HG03025 (cell line): Measurements from ENCODE around the gene ADIPOR2.
"Not testable (repeated sequence)": the region's sequence is repeated elsewhere in the genome, so short reads cannot be mapped to it uniquely, and the experiment has no call there.

Experiments
- ATAC-seq: cut with Tn5 transposase; IDR thresholded peaks from one replicate; pipeline ENCODE4 v1.9.1; 2021; ENCODE audit warnings: mild to moderate bottlenecking, moderate library complexity; ENCODE audit not compliant: unreplicated experiment, low FRiP score

The ADIPOR2 gene

DNA sequence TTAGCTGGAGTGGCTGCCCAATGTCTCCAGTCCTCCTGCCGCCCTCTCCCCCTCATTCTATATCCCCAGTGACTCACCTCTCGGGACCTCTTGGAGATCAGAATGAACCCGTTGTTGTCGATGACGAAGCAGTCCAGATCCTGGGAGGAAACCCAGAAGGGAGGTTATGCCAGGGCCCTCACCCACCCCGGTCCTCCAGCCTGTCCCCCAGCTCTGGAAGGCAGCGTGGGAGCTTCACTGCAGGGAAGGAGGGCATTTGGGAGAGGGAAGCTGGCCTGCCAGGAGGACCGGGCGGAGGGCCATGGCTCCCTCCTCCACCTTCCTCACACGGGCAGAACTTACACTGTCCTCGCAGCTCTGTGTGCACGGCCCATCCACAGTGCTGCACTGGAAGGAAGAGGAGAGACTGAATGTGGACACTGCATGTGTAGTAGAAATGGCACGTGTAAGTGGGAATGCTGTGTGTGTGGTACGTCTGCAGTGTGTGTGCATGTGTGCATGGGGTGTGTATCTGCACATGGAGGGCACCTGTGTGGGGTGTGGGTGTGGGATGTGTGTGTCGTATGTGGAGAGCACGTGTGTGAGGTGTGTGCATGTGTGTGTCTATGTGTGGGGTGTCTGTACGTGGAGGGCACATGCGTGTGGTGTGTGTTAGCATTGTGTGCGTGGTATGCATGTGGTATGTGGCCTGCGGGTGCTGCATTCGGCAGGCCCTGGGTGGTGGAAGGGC lies 119.5 kb downstream of the ADIPOR2 start:
- no peak for ATAC-seq

DNA sequence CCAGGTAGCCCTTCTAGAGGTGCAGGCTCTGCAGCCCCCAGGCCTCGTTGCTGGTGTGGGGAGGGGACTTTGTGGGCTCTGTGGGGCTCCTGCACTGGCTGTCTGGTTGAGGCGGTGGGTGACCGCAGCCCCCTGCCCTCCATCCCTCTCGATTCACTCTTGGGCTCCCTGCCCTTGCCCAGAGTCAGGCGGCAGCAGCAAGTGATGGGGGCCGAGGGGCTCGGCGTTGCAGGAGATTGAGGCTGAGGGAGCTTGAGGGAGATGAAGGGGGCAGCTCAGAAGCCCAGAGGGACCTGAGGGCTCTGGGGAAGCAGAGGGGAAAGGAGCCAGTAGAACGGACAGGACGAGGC lies 120.0 kb downstream of the ADIPOR2 start:
- ATAC-seq = no peak

DNA sequence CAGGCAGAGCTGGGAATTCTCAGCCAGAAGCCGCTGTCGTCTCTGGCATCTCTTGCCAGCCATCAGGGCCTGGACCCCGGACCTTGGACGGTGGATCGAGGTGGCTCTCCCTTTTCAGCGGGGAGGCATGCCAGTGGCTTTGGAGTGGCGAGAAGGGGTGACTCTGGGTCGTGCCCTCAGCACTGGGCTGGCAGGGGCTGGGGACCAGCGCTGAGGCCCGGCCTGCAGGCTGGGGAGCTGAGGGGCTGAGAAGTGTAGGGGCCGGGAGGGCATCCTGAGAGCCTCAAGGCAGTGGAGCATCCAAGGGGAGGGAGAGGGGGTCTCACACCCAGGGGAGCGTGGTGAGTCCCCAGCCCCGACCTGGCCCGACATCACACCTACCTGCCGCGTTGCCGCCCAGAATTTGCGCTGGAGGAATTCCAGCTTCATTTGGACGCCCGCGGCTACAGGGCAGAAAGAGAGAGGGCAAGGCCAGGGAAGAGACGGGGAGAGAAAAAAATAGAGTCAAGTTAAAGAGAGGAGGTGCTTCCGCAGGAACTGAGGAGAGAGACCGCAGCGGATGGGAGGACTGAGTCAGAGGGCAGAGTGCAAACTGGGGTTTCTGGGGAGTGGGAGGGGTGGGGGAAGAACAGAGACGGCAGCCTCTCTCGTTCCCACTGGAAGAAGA lies 120.5 kb downstream of the ADIPOR2 start:
- no peak for ATAC-seq

DNA sequence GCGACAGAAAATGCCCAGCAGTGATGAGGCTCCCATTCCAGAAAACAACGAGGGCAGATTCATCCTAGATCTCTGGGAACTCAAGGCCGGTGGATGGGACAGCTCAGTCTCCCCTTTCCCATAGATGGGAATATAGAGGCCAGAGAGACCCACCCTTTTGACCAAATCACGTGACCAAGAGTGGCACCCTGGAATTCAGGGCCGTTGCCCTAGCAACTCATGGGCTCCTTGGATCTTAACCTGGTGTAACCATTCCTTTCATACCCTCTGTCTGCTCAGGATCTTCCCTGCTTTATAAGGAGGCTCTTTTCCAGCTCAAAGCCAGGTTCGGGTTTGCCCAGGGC lies 121.0 kb downstream of the ADIPOR2 start:
- ATAC-seq = no peak

DNA sequence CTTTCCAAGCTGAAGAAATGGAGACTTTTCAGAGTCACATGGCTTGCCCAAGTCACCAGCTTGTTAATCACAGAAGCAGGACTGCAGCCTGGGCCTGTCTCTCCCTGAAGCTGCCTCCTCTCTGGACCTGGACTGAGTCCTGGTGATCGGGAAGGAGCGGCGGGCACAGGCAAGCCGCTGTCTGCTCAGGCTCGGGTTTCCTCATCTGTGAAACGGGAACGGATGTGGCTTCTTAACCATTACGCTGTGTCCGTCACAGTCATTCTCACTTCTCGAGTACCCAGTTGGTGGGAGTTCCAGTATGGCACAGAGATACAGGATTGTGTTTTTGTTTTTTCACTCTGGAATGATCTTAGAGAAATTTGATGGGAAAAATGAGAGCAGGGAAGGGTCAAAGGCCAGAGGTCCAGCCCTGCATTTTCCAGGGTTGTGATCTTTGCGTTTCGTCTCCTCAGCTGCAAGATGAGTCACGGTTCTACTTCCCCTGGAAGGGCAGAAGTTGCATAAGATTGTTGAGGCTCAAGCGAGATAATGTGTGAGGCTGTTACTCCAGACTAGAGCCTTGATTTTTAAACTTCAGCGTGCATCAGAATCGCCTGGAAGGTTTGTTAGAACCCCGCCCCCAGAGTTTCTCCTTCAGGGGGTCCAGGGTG lies 121.9 kb downstream of the ADIPOR2 start:
- no peak for ATAC-seq

DNA sequence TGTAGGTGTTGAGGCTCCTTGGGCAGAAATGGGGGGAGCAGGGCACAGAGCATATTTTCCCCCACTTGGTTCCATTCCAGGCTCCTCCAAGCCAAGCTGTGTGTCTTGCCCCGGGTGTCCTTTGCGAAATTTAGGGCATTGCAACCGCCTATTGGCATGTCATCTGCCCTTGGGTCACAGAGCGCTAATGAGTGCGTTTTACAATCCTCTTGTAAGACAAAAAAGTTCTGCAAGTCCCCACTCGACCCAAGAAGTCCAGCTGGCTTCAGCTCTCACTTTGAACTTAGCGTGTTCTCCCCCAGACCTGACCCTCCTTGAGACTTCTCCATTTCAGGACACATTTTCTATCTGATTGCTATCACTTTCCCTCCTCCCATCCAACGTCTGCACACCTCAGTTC lies 123.4 kb downstream of the ADIPOR2 start:
- no peak for ATAC-seq

DNA sequence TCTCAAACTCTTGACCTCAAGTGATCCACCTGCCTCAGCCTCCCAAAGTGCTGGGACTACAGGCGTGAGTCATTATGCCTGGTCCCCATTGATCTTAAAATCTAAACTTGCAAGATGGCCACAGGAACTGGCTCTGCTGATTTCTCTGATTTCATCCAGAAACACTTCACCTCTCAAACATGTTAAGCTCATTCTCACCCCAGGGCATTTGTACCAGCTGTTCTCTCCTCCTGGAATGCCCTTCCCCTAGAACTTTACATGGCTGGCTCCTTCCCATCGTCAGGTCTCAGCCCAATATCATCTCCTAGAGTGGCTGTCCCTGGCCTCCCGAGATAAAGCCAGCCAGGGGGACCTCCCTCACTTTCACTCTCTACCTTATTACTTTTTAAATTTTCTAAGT lies 124.2 kb downstream of the ADIPOR2 start:
- ATAC-seq = no peak

DNA sequence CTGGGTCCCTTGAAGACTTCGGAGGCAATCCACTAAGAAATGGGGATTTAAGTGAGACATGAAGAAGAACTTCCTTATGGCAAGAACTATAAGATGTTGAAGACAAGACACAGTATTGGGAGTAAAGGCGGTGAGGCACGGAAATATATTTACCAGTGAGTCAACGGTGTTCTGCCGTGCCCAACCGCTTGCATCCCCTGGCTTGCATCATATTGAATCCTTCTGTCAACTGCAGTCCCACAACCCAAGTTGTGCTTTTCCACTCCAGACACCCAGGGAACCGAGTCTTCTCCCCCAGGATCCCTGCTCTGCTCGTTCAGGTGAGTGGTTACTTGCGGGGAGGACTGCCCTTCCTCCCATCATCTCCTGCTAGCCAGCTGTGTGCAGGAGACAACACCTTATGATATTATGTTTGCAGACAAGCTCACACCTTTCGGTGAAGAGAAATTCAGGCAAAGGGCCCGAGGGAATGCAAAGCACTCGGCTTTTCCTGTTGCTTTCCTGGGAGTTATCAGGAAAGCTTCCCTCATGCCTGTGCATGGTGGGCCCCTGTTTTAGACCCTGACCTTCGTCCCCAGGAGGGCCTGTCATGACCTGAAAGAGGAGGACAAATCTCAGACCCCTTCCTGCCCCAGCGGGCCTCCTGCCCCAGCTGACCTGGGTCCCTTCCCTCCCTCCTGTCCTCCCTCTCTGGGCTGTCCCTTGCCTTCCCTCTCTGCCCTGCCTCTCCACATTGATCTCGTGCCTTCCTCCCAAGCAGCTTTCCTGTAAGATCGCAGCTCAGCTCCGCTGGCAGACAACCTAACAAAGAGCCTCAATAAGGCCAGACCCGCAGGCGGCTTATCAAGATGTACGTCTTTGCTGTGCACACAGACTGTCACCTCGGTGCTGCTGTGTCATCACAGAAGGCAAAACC lies 125.2 kb downstream of the ADIPOR2 start:
- no peak for ATAC-seq

DNA sequence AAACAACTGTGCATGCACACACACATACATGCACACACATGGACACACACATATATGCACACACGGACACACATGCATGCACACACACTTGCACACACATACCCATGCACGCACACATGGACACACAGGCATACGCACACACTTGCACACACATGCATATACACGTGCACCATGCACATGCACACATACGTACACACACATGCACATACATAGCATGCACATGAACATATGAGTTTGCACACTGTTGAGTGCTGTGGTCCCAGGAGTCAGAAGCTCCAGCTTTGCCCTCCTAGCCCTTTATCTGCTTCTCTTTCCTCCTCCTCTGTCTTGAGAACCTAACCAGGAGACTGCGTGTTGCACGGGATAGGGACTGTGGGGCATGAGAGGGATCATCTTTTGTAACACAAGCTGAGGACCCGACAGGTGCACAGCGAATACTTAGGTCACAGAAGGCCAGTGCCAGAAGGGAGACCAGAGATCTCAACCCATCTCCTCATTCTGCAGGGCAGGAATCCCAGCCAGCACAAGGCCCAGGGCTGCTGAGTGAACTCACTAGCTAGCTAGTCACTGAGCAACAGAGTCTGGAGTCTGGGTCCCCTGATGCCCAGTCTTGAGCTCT lies 126.0 kb downstream of the ADIPOR2 start:
- no peak for ATAC-seq

DNA sequence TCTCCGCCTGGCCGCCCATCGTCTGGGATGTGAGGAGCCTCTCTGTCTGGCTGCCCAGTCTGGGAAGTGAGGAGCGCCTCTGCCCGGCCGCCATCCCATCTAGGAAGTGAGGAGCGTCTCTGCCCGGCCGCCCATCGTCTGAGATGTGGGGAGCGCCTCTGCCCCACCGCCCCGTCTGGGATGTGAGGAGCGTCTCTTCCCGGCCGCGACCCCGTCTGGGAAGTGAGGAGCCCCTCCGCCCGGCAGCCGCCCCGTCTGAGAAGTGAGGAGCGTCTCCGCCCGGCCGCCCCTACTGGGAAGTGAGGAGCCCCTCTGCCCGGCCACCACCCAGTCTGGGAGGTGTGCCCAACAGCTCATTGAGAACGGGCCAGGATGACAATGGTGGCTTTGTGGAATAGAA lies 127.1 kb downstream of the ADIPOR2 start:
- not testable (repeated sequence) for ATAC-seq

DNA sequence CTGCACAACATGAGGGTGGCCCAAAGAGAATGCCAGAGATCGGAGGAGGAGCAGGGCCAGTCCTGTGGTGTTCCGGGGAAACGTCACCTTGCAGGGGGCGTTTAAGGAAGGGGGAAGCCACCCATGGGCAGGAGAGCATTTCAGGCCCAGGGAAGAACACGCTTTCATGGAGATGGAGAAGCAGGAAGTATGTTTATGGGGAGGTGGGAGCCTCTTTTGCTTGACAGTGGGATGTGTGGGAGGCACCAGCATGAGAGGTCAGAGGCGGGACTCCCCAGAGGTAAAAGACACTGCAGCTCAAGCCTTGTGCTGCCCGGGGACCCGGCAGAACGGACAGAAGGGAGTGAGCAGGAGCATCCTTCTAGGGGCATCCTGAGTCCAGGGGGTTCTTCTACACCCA lies 128.2 kb downstream of the ADIPOR2 start:
- ATAC-seq = no peak

DNA sequence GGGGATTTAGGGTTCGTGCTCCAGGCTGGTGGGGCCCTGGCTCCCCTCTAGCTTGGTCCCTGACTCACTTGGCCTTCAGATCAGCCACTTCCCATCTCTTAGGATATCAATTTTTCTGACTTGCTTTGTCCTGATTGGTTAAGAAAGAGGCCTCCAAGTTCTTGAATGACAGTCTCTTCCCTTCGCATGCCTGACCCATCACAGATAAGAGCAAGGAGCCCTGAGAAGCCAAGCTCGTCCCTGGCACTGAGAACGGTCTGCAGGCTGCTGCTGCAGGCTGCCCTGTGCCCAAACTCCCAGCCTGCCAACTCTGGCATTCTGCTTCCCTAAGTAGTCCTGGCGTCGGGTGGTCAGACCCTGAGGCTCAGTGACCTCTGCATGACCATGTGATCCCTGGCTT lies 128.7 kb downstream of the ADIPOR2 start:
- no peak for ATAC-seq

DNA sequence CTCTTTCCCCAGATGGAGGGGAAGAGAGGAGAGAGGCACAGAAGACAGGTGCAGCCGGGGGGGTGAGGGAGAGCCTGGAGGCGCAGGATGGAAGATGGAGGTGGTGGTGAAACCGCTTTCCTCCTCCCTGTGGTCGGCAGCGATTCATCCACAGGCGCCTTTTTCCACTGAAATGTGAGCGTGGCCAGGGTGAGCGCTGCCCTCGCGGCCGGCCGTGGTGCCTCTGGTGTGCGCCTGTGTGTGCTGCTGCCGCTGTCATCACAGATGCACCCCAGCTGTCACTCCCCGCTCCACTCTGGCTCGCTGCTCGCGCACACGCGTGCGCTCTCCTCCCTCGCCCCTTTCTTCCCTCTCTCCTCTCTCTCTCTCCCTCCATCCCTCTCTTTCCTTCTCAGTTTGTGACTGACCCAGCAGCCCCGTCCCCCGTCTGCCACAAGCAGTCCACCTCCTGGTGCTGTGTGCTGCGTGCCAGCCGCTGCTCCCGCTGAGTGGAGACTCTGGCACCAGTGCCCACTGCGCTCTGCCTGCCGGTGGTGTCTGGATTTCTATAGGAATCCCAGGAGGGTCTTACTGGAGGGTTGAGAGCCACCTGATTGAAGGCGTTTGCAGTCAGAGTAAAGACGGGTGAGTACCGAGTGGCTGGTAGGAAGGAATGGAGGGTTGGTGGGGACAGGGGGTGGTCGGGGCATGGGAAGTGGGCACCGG lies 129.5 kb downstream of the ADIPOR2 start, which contains the start of gene LRTM2:
Gene LRTM2, plus strand, starts transcription at position 375 of the 705 bp plus-strand sequence. CDS start 7,584 bp downstream, outside the sequence.
- no peak for ATAC-seq

DNA sequence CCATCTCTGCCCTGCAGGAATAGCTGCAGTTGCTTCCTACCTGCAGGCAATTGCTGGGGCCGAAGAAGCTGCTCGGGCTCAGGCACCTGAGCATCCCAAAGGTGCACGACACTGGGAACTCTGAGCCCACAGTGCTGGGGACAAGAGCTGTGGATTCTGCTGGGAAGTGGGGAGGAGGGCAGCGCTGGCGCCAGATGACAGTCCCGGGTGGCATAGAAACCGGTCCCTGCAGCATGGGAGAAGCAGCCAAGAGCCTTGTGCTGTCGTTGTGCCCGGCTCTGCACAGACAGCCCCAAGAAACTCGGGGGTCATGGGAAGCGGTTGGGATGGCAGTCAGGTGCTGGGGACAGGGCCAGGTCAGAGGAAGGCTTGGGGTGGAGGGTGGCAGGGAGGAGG lies 130.0 kb downstream of the ADIPOR2 start:
- ATAC-seq = no peak

DNA sequence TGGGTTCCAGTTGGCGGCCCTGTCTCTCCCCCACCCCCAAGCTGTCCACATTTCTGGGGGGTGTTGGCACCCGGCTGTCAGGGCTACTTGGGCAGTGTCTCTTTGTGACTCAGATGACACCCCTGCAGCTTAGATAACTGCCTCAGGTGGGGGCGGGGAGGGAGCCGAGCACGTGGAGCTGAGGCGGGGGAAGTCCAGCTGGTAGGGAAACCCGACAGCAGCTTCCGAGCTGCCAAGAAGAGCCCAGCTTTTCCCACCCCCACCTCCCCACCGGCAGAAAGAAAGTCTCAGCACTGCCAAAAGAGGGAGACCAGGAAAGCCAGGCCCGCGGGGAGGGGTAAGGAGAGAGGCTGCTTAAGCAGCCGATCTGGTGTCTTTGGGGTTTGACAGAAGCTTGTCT lies 130.9 kb downstream of the ADIPOR2 start:
- ATAC-seq = no peak

DNA sequence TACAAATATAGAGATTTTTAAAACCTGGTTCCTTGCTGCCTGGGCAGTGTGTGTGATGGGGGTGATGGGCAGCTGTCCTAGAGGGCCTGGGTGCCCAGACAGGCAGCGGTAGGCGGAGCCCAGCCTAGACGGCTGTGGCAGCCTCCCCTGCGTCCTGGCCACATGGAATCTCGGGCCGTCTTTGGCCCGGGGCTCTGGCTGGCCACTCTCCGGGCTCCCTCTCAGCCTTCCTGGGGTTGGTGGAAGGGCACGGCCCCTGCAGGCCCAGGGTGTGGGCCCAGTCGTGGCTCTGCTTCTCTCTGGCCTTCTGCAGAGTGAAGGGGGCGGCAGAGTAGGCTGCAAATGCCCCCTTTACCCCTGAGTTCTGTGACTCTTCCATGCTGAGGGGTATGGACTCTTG lies 131.8 kb downstream of the ADIPOR2 start:
- ATAC-seq = no peak

DNA sequence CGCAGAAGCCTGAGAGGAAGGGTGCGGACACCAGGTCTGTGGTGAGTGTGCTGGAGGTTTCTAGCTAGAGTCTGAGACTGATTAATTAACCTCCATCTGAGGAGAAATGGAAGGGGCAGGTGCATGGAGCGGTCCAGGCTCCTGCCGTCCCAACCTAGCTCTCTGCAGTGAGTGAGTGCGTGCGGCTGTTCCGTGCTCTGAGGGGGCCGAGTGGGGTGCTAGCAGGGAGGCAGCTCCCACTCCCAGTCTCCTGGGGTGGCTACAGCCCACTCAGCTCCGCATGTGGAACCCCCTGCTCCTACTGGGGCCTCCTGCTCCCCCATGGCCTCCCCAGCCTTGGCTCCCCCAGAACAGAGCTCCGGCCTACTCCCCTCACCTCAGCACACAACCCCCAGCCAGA lies 132.4 kb downstream of the ADIPOR2 start:
- ATAC-seq = no peak

DNA sequence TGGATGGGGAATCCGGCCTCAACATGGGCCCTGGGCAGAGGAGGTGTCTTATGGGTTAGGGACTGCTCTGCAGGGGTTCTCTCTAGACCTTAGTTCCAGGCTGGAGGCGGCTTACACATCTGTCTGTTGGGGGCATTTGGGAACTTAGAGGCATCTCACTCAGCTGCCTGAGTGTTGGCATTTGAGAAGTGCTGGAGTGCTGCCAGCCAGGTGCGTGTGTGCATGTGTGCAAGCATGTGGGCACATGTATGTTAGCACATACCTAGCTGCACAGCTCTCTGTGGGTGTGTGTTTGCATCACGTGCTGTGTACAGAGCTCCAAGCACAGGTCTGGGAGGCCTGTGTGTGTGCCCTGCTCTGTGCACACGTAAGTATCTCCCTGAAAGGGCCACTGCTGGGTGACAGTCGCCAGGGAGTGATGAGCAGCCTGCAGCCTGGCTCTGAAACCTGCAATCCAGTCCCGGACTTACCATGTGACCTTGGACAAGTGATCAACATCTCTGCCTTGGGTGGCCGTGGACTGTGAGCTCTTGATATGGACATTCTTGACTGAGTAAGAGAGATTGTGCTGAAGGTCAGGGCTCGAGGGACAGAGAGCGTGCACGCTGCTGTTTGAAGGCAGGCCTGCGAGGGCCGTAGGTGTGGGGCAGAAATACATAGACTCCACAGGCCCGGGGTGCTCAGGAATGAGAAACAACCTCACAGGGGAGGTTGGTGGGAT lies 134.7 kb downstream of the ADIPOR2 start:
- ATAC-seq = no peak

DNA sequence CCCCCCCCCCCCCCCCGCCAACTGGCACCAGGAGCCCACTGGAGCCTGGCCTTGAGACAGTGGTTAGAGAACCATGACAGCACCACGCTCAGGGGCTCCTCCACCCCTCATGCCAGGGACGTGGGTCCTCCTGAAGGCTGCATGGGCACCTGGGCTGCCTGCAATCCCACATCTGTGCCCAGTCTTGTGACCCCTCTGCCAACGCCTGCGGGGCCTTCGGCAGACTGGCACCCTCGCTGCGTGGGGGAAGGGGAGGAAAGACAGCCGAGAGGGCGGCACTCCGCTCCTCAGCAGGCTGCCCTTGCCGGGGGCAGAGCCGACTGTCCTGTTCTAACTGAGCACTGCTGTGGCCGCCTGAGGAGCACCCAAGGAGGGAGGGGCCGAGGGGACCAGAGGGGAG lies 135.5 kb downstream of the ADIPOR2 start:
- no peak for ATAC-seq
